CD8-positive, alpha-beta memory T cell (primary cell): ENCODE measurements around the gene KCNQ5. TPM values are rescaled to one million over a fixed set of nuclear protein-coding genes. Genes with fewer than 3 reads are reported as not detected.

ENCODE experiments used
- CTCF ChIA-PET: fragments of 350-600 bp; sonication (Branson Sonifier 250); formaldehyde crosslinking; loops from one replicate; lab custom pipeline; 2021; ENCODE audit warnings: antibody characterized with exemption; lab: Charles Lee
- POLR2A ChIA-PET: fragments of 350-600 bp; sonication (Branson Sonifier 250); formaldehyde crosslinking; loops from one replicate; lab custom pipeline; 2021; ENCODE audit warnings: antibody characterized with exemption; lab: Charles Lee
- DNase-seq, 5 donors: peaks; one replicate each; pipeline versions ENCODE4 v3.0.0 to v3.0.0-alpha.2; 2020 to 2022; ENCODE audit warnings: mixed read lengths in 1 of 5
- H3K27ac ChIP-seq: one replicate; pipeline ENCODE4 v1.7.0; 2013; ENCODE audit warnings: low read depth, mild to moderate bottlenecking, low read length, moderate library complexity
- H3K27me3 ChIP-seq: 2 replicates; pipeline ENCODE4 v1.7.0; 2013; ENCODE audit warnings: low read length, mild to moderate bottlenecking; ENCODE audit not compliant: insufficient read depth, poor library complexity, severe bottlenecking
- H3K36me3 ChIP-seq: 2 replicates; pipeline ENCODE4 v1.7.0; 2013; ENCODE audit warnings: mild to moderate bottlenecking, low read length, moderate library complexity; ENCODE audit not compliant: insufficient read depth
- H3K4me1 ChIP-seq: 2 replicates; pipeline ENCODE4 v1.7.0; 2013; ENCODE audit warnings: mild to moderate bottlenecking, low read length, moderate library complexity; ENCODE audit not compliant: insufficient read depth
- H3K4me3 ChIP-seq: 2 replicates; pipeline ENCODE4 v1.7.0; 2013; ENCODE audit warnings: mild to moderate bottlenecking, low read length
- H3K9me3 ChIP-seq: 2 replicates; pipeline ENCODE4 v1.7.0; 2013; ENCODE audit warnings: mild to moderate bottlenecking, low read length
- H3K27ac Mint-ChIP-seq, 8 donors: one replicate each; pipeline ENCODE4 v1.8.0; 2020 to 2021; ENCODE audit warnings: mixed read lengths in 8 of 8, mild to moderate bottlenecking in 6 of 8, inconsistent platforms in 3 of 8, moderate library complexity in 3 of 8
- H3K27me3 Mint-ChIP-seq, 2 donors: one replicate each; pipeline ENCODE4 v1.8.0; 2020 to 2021; ENCODE audit warnings: mixed read lengths in 2 of 2, mild to moderate bottlenecking in 1 of 2, moderate library complexity in 1 of 2
- H3K36me3 Mint-ChIP-seq, 3 donors: one replicate each; pipeline ENCODE4 v1.8.0; 2020 to 2021; ENCODE audit warnings: mixed read lengths in 3 of 3, inconsistent platforms in 1 of 3, mild to moderate bottlenecking in 1 of 3
- H3K4me1 Mint-ChIP-seq, 3 donors: one replicate each; pipeline ENCODE4 v1.8.0; 2020 to 2021; ENCODE audit warnings: mixed read lengths in 3 of 3, inconsistent platforms in 1 of 3, mild to moderate bottlenecking in 1 of 3
- H3K4me3 Mint-ChIP-seq, 7 donors: one replicate each; pipeline ENCODE4 v1.8.0; 2020 to 2021; ENCODE audit warnings: mixed read lengths in 7 of 7, mild to moderate bottlenecking in 6 of 7, moderate library complexity in 4 of 7, inconsistent platforms in 2 of 7
- H3K9me3 Mint-ChIP-seq, 5 donors: one replicate each; pipeline ENCODE4 v1.8.0; 2020 to 2022; ENCODE audit warnings: mixed read lengths in 5 of 5, mild to moderate bottlenecking in 3 of 5, moderate library complexity in 2 of 5, inconsistent platforms in 1 of 5
- polyA plus RNA-seq: library from polyadenylated mRNA; unstranded; fragments of 300-500 nt; fragmentation: Illumina TruSeq; gene quantifications from one replicate; pipeline ENCODE4 v1.2.3, GENCODE V29; 2021
- total RNA-seq, 2 experiments: library from RNA; stranded (reverse); gene quantifications; one replicate each; pipeline ENCODE4 v1.2.3, GENCODE V29; 2021

The KCNQ5 gene
- total and polyA plus RNA-seq, 3 experiments from 2014 or later, result 0.85 to 8.5 (median 7.9) TPM

DNA sequence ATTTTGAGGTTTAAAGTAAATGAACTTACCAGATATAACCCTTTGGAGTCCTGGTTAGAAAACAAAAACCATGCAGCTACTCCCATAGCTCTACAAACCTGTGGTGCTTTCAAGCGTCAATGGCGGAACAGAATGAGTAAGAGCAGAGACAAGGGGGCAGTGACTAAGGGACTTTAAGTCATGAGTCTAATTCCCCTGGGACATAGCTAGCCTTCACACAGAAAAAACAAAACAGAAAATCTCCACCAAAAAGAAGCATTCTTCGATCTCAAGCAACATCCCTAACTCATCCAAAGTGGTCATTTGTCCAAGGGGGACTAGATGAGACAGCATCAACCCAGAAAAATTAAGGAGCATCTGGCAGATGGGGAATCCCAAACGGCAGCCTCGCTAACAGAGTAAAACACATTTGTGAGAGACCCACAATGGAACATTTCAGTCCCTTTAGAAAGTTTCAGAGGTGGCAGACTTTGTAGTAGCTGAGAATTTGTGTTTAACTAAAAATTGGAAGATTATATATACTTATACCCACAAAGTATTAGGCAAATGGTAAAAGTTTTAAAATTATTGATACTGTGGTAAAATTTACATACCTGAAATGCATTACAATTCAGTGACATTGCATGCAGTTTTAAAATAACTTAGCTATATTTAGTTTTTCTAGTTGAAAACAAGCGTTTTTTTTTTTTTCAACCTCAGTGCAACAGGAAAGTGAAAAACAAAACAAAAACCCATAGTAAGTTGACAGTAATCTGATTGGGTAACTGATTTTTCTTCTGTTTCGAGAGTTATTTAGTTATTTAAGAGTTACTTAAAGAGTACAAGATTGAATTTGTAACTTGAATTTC, 67.5 kb downstream of the KCNQ5 start:
- POLR2A ChIA-PET, result no interaction called here
- H3K27ac ChIP-seq, result no peak overlapping the region
- Mint-ChIP-seq H3K27me3 (no peaks in the 10 kb centered on the region), H3K36me3 (no peaks in the 10 kb centered on the region), H3K4me1 (no peaks in the 10 kb centered on the region), H3K4me3 (no peak overlapping the region), H3K9me3 (no peaks in the 10 kb centered on the region), H3K27ac (no peak overlapping the region)
- CTCF ChIA-PET, result no interaction called here
- no peak overlapping the region for H3K4me3 ChIP-seq
- no peaks in the 10 kb centered on the region for H3K36me3 ChIP-seq
- H3K4me1 ChIP-seq, result no peaks in the 10 kb centered on the region
- no peaks in the 10 kb centered on the region for H3K27me3 ChIP-seq
- no peaks in the 10 kb centered on the region for H3K9me3 ChIP-seq
- DNase-seq, result no peak

DNA sequence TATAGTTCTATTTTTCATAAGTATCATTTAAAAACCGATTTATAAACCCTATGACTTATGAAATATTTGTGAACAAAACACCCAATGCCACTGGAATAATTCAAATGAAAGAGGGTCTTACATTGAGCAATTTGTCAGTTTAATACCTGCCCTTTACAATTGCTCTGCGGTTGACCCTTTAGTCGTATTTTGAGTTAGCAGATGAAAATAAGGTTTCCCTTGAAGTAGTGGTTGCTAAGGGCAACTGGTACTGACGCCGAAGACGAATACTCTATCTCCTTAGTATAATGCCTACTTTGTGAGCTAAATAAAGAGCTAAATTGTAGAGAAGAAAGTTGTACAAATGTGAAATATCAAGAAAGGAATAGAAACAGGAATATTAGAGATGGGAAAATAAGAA, 69.4 kb downstream of the KCNQ5 start:
- peaks cover 0 to 3% (median 0%) of the 10 kb centered on the region in 5 donors for H3K9me3 Mint-ChIP-seq
- CTCF ChIA-PET, result interaction anchor here (1.2 kb wide), 1 partner anchor 75 kb away, joined by 3 read pairs; no protein-coding TSS in a partner anchor

GRCh38 chr6:72696055-72696454, 74.2 kb downstream of the KCNQ5 start:
- Histone ChIP-seq H3K4me1 (no peaks in the 10 kb centered on the region), H3K4me3 (no peak overlapping the region), H3K9me3 (no peaks in the 10 kb centered on the region), H3K36me3 (no peaks in the 10 kb centered on the region), H3K27ac (no peak overlapping the region), H3K27me3 (no peaks in the 10 kb centered on the region)
- H3K4me1 Mint-ChIP-seq, result no peaks in the 10 kb centered on the region
- H3K36me3 Mint-ChIP-seq, result peaks cover 0 to 1% (median 0%) of the 10 kb centered on the region in 3 donors
- ChIA-PET CTCF (no interaction called here), POLR2A (no interaction called here)
- H3K9me3 Mint-ChIP-seq, result peaks cover 0 to 4% (median 0%) of the 10 kb centered on the region in 5 donors
- no peaks in the 10 kb centered on the region for H3K27me3 Mint-ChIP-seq
- H3K4me3 Mint-ChIP-seq, result no peak overlapping the region
- no peak overlapping the region for H3K27ac Mint-ChIP-seq
- DNase-seq, result no peak

More for the DNA sequence above, 69.4 kb downstream of the KCNQ5 start:
- no peak overlapping the region for H3K4me3 Mint-ChIP-seq
- no peaks in the 10 kb centered on the region for H3K4me1 Mint-ChIP-seq
- Histone ChIP-seq H3K27me3 (no peaks in the 10 kb centered on the region), H3K36me3 (no peaks in the 10 kb centered on the region), H3K4me3 (no peak overlapping the region), H3K9me3 (no peaks in the 10 kb centered on the region), H3K27ac (no peak overlapping the region), H3K4me1 (no peaks in the 10 kb centered on the region)
- no peak for DNase-seq
- POLR2A ChIA-PET, result no interaction called here
- H3K36me3 Mint-ChIP-seq, result peaks cover 0 to 1% (median 0%) of the 10 kb centered on the region in 3 donors
- no peaks in the 10 kb centered on the region for H3K27me3 Mint-ChIP-seq
- peak overlapping the region in 1 of 8 donors; percentile 11 for H3K27ac Mint-ChIP-seq

GRCh38 chr6:72699159-72699558, 77.3 kb downstream of the KCNQ5 start:
- Mint-ChIP-seq H3K4me1 (no peaks in the 10 kb centered on the region), H3K27me3 (no peaks in the 10 kb centered on the region), H3K9me3 (peaks cover 0 to 4% (median 0%) of the 10 kb centered on the region in 5 donors), H3K27ac (no peak overlapping the region), H3K4me3 (no peak overlapping the region), H3K36me3 (peaks cover 0 to 1% (median 0%) of the 10 kb centered on the region in 3 donors)
- Histone ChIP-seq H3K4me1 (no peaks in the 10 kb centered on the region), H3K36me3 (no peaks in the 10 kb centered on the region), H3K27me3 (no peaks in the 10 kb centered on the region), H3K4me3 (no peak overlapping the region), H3K27ac (no peak overlapping the region), H3K9me3 (no peaks in the 10 kb centered on the region)
- ChIA-PET POLR2A (no interaction called here), CTCF (no interaction called here)
- no peak for DNase-seq

- no peaks in the 10 kb centered on the region for H3K36me3 Mint-ChIP-seq
- Histone ChIP-seq H3K27me3 (no peaks in the 10 kb centered on the region), H3K9me3 (no peaks in the 10 kb centered on the region), H3K4me3 (no peak overlapping the region), H3K27ac (no peak overlapping the region), H3K4me1 (no peaks in the 10 kb centered on the region), H3K36me3 (no peaks in the 10 kb centered on the region)
- no peak overlapping the region for H3K4me3 Mint-ChIP-seq
- no peak overlapping the region for H3K27ac Mint-ChIP-seq
- ChIA-PET CTCF (no interaction called here), POLR2A (no interaction called here)
- H3K4me1 Mint-ChIP-seq, result no peaks in the 10 kb centered on the region
- no peaks in the 10 kb centered on the region for H3K9me3 Mint-ChIP-seq
- H3K27me3 Mint-ChIP-seq, result no peaks in the 10 kb centered on the region
- no peak for DNase-seq
Measured at GRCh38 chr6:72702421-72702820, 80.6 kb downstream of the KCNQ5 start.

GRCh38 chr6:72703093-72703492, 81.2 kb downstream of the KCNQ5 start:
- POLR2A ChIA-PET, result no interaction called here
- peak overlapping the region in 1 of 8 donors; percentile 26 for H3K27ac Mint-ChIP-seq

GRCh38 chr6:72704979-72705378, 83.1 kb downstream of the KCNQ5 start:
- no peak overlapping the region for H3K27ac ChIP-seq
- Mint-ChIP-seq H3K4me3 (no peak overlapping the region), H3K9me3 (peaks cover 3 to 6% (median 3%) of the 10 kb centered on the region in 5 donors), H3K27me3 (no peaks in the 10 kb centered on the region), H3K36me3 (peaks cover 0 to 4% (median 2%) of the 10 kb centered on the region in 3 donors), H3K4me1 (no peaks in the 10 kb centered on the region), H3K27ac (no peak overlapping the region)
- H3K4me3 ChIP-seq, result no peak overlapping the region
- H3K36me3 ChIP-seq, result no peaks in the 10 kb centered on the region
- no peaks in the 10 kb centered on the region for H3K27me3 ChIP-seq
- CTCF ChIA-PET, result no interaction called here
- POLR2A ChIA-PET, result no interaction called here
- no peaks in the 10 kb centered on the region for H3K9me3 ChIP-seq
- no peaks in the 10 kb centered on the region for H3K4me1 ChIP-seq
- DNase-seq, result no peak

More at GRCh38 chr6:72703093-72703492, 81.2 kb downstream of the KCNQ5 start:
- H3K36me3 Mint-ChIP-seq, result no peaks in the 10 kb centered on the region
- H3K4me3 ChIP-seq, result no peak overlapping the region
- H3K36me3 ChIP-seq, result no peaks in the 10 kb centered on the region
- H3K4me1 ChIP-seq, result no peaks in the 10 kb centered on the region
- H3K27ac ChIP-seq, result no peak overlapping the region
- no peaks in the 10 kb centered on the region for H3K4me1 Mint-ChIP-seq
- DNase-seq, result no peak
- H3K27me3 Mint-ChIP-seq, result no peaks in the 10 kb centered on the region
- H3K4me3 Mint-ChIP-seq, result no peak overlapping the region
- H3K9me3 ChIP-seq, result no peaks in the 10 kb centered on the region
- CTCF ChIA-PET, result no interaction called here
- H3K27me3 ChIP-seq, result no peaks in the 10 kb centered on the region
- no peaks in the 10 kb centered on the region for H3K9me3 Mint-ChIP-seq

DNA sequence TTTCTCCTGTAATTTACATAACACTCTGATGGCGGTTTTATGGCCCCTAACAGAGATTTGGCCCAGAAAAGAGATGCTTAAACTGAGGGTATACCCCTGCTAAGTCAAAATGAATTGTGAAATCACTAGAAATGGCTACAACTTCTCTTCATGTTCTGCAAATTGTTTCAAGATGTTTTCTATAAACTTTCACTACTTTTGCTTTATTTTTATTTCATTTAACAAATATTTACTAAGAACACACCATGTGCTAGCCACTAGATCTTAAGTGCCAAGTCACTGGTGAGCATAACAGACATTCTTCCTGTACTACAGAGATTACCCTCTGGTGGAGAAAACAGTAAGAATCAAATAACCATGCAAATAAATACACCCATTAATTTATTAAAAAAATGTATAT, 87.6 kb downstream of the KCNQ5 start:
- no peaks in the 10 kb centered on the region for H3K27me3 ChIP-seq
- no peaks in the 10 kb centered on the region for H3K27me3 Mint-ChIP-seq

More for the DNA sequence above, 87.6 kb downstream of the KCNQ5 start:
- no peak overlapping the region for H3K27ac Mint-ChIP-seq
- no peaks in the 10 kb centered on the region for H3K9me3 ChIP-seq
- H3K27ac ChIP-seq, result no peak overlapping the region
- H3K4me3 Mint-ChIP-seq, result no peak overlapping the region
- ChIA-PET CTCF (no interaction called here), POLR2A (no interaction called here)
- peaks cover 0 to 19% (median 9%) of the 10 kb centered on the region in 3 donors for H3K36me3 Mint-ChIP-seq
- H3K9me3 Mint-ChIP-seq, result peaks cover 4 to 18% (median 12%) of the 10 kb centered on the region in 5 donors
- no peaks in the 10 kb centered on the region for H3K36me3 ChIP-seq
- H3K4me1 ChIP-seq, result no peaks in the 10 kb centered on the region
- DNase-seq, result no peak
- H3K4me1 Mint-ChIP-seq, result no peaks in the 10 kb centered on the region
- no peak overlapping the region for H3K4me3 ChIP-seq
